Epithelial cell of esophagus (primary cell): ENCODE measurements around the gene LARP6.

Experiments used
- DNase-seq: peaks from one replicate; pipeline ENCODE4 v3.0.0; 2010; ENCODE audit warnings: low read depth
- H3K4me3 ChIP-seq: 2 replicates; pipeline ENCODE4 v1.5.1; 2011; ENCODE audit warnings: mild to moderate bottlenecking, low read length, control low read depth
- CTCF ChIP-seq: IDR thresholded peaks from 2 replicates; pipeline ENCODE4 v1.5.1; 2011; ENCODE audit warnings: low read depth, mild to moderate bottlenecking, low read length, control low read depth, inconsistent platforms; ENCODE audit not compliant: insufficient read depth; ENCODE audit errors: missing control alignments

The LARP6 gene

GRCh38 chr15:70783041-70783440 is 70.9 kb downstream of the LARP6 start:
- H3K4me3 ChIP-seq = no peak overlapping the region
- no peak for TF ChIP-seq CTCF
- DNase-seq = no peak

GRCh38 chr15:70781236-70781635 is 72.7 kb downstream of the LARP6 start:
- TF ChIP-seq CTCF = no peak
- peak; percentile 87 for DNase-seq
- H3K4me3 ChIP-seq = no peak overlapping the region
